Smooth muscle cell (in vitro differentiated cells): Measurements from ENCODE around the gene CALD1. TPM values are rescaled to one million over a fixed set of nuclear protein-coding genes. Genes with fewer than 3 reads are reported as not detected.

Experiments used
- DNase-seq: peaks from one replicate; lab custom pipeline; 2025; ENCODE audit not compliant: unreplicated experiment; lab: John Stamatoyannopoulos, UW
- H2AFZ ChIP-seq: fragments of 200-600 bp; sonication (generic); 2 replicates; pipeline ENCODE4 v1.6.0; 2016; ENCODE audit warnings: antibody characterized with exemption, low read depth, mild to moderate bottlenecking
- H3F3A ChIP-seq: fragments of 200-600 bp; sonication (generic); 2 replicates; pipeline ENCODE4 v1.6.0; 2017; ENCODE audit warnings: antibody characterized with exemption, low read depth
- H3K27ac ChIP-seq: fragments of 200-600 bp; sonication (generic); 2 replicates; pipeline ENCODE4 v1.5.1; 2016; ENCODE audit warnings: low read depth, mild to moderate bottlenecking
- H3K27me3 ChIP-seq: fragments of 200-600 bp; sonication (generic); 2 replicates; pipeline ENCODE4 v1.6.1; 2016; ENCODE audit warnings: low read depth, mild to moderate bottlenecking
- H3K36me3 ChIP-seq: fragments of 200-600 bp; sonication (generic); 2 replicates; pipeline ENCODE4 v1.5.1; 2016; ENCODE audit warnings: low read depth
- H3K4me1 ChIP-seq: fragments of 200-600 bp; sonication (generic); 2 replicates; pipeline ENCODE4 v1.5.1; 2016; ENCODE audit warnings: low read depth
- H3K4me2 ChIP-seq: fragments of 200-600 bp; sonication (generic); 2 replicates; pipeline ENCODE4 v1.6.0; 2016; ENCODE audit warnings: mild to moderate bottlenecking
- H3K4me3 ChIP-seq: fragments of 200-600 bp; sonication (generic); 2 replicates; pipeline ENCODE4 v1.5.1; 2016; ENCODE audit warnings: mild to moderate bottlenecking
- H3K79me2 ChIP-seq: fragments of 200-600 bp; sonication (generic); 2 replicates; pipeline ENCODE4 v1.6.0; 2016; ENCODE audit warnings: low read depth, mild to moderate bottlenecking
- H3K9ac ChIP-seq: fragments of 200-600 bp; sonication (generic); 2 replicates; pipeline ENCODE4 v1.6.0; 2016; ENCODE audit warnings: low read depth
- H3K9me3 ChIP-seq: fragments of 200-600 bp; sonication (generic); replicated peaks from 2 replicates; pipeline ENCODE4 v1.5.1; 2016; ENCODE audit warnings: low read depth
- H4K20me1 ChIP-seq: fragments of 200-600 bp; sonication (generic); 2 replicates; pipeline ENCODE4 v1.6.0; 2016; ENCODE audit warnings: low read depth
- WGBS: methylation state at CpG from one replicate; pipeline ENCODE4 v1.1.7; 2016; ENCODE audit warnings: low lambda C conversion rate; 5-methylcytosine and 5-hydroxymethylcytosine counted together
- polyA plus RNA-seq: library from polyadenylated mRNA; unstranded; fragments of >200 nt; fragmentation: Nextera tagmentation; extraction: Ambion mirVana; gene quantifications from 2 replicates; pipeline ENCODE4 v1.2.1, GENCODE V29; 2016
- total RNA-seq: library from RNA; depleted of rRNA; stranded (reverse); fragments of >200 nt; gene quantifications from 2 replicates; pipeline ENCODE4 v1.2.3, GENCODE V29; 2014
- TF ChIP-seq, protein P1 (sequence below): fragments of 200-600 bp; sonication (generic); IDR thresholded peaks from 2 replicates; pipeline ENCODE4 v1.5.1; 2017; ENCODE audit warnings: borderline replicate concordance, mild to moderate bottlenecking, antibody characterized with exemption; ENCODE audit not compliant: insufficient read depth, poor library complexity, severe bottlenecking

Gene CALD1
- total and polyA plus RNA-seq, 2 experiments from 2014 or later, result 948 to 1,552 TPM

DNA sequence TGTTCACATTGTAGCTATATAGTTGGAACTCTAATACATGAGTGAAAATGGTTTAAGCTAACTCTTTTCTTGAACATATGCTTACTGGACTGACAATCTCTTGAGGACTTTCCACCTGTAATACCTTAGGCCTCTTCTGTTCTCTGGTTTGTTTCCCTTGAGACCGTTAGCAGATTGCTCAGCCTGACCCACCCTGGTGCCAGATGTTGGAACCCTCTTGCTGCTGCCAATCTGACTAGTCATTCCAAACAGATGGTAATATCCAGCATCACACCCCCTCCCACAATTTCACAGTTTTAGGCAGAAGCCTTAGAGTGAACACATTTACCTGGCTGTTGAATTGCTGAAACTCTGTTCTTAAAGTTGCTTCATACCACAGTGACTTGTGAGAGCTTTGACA lies 18.7 kb downstream of the CALD1 start:
- H4K20me1 ChIP-seq, result peaks cover 100% of the 10 kb centered on the region
- peaks cover 12% of the 10 kb centered on the region for H3K36me3 ChIP-seq
- WGBS, result 75% methylated on average over 1 of the region's 1 CpG

GRCh38 chr7:134799377-134799776 lies 19.9 kb downstream of the CALD1 start:
- Histone ChIP-seq H3K9ac (no peak overlapping the region), H3F3A (peaks cover 30% of the 10 kb centered on the region), H3K27ac (peak overlapping the region; percentile 92), H3K36me3 (peaks cover 12% of the 10 kb centered on the region), H4K20me1 (peaks cover 100% of the 10 kb centered on the region), H3K4me3 (no peak overlapping the region), H3K4me2 (peak overlapping the region; percentile 50), H2AFZ (no peak overlapping the region), H3K27me3 (no peaks in the 10 kb centered on the region), H3K9me3 (no peaks in the 10 kb centered on the region), H3K79me2 (peaks cover 100% of the 10 kb centered on the region), H3K4me1 (peaks cover 17% of the 10 kb centered on the region)
- WGBS, result 87% methylated on average over 5 of the region's 5 CpGs
- TF ChIP-seq, protein P1, sequence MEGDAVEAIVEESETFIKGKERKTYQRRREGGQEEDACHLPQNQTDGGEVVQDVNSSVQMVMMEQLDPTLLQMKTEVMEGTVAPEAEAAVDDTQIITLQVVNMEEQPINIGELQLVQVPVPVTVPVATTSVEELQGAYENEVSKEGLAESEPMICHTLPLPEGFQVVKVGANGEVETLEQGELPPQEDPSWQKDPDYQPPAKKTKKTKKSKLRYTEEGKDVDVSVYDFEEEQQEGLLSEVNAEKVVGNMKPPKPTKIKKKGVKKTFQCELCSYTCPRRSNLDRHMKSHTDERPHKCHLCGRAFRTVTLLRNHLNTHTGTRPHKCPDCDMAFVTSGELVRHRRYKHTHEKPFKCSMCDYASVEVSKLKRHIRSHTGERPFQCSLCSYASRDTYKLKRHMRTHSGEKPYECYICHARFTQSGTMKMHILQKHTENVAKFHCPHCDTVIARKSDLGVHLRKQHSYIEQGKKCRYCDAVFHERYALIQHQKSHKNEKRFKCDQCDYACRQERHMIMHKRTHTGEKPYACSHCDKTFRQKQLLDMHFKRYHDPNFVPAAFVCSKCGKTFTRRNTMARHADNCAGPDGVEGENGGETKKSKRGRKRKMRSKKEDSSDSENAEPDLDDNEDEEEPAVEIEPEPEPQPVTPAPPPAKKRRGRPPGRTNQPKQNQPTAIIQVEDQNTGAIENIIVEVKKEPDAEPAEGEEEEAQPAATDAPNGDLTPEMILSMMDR, result no peak
- DNase-seq, result no peak

More for the DNA sequence above, 18.7 kb downstream of the CALD1 start:
- no peaks in the 10 kb centered on the region for H3K27me3 ChIP-seq
- H3K9me3 ChIP-seq, result no peaks in the 10 kb centered on the region
- H2AFZ ChIP-seq, result no peak overlapping the region
- peak overlapping the region; percentile 92 for H3K27ac ChIP-seq
- DNase-seq, result no peak
- H3K4me2 ChIP-seq, result peak overlapping the region; percentile 50
- peaks cover 100% of the 10 kb centered on the region for H3K79me2 ChIP-seq
- no peak overlapping the region for H3K4me3 ChIP-seq
- TF ChIP-seq, protein P1, result no peak
- H3K9ac ChIP-seq, result no peak overlapping the region
- peaks cover 13% of the 10 kb centered on the region for H3K4me1 ChIP-seq
- peaks cover 30% of the 10 kb centered on the region for H3F3A ChIP-seq

DNA sequence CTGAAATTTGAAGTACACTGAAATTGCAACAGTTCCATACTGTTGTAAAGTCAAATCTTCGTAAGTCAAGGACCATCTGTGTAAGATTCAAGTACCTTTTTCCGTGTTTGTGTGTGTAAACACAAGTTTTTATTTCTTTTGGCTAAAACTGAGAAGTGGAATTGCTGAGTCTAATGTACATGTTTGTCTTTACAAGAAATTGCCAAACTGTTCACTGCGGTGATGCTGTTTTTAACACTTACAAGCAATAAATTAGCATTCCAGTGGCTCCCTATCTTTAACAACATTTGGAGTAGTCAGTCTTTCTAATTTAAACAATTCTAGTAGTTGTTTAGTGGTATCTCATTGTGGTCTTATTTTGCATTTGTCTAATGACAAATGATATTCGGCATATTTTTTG lies 23.3 kb downstream of the CALD1 start:
- H4K20me1 ChIP-seq, result peaks cover 100% of the 10 kb centered on the region
- TF ChIP-seq, protein P1, result no peak
- peak overlapping the region; percentile 54 for H3K4me2 ChIP-seq
- H3K9ac ChIP-seq, result no peak overlapping the region
- H3K79me2 ChIP-seq, result peaks cover 100% of the 10 kb centered on the region
- no peak overlapping the region for H2AFZ ChIP-seq
- 91% methylated on average over 4 of the region's 4 CpGs for WGBS
- no peak for DNase-seq
- H3K36me3 ChIP-seq, result peaks cover 15% of the 10 kb centered on the region
- H3K27me3 ChIP-seq, result no peaks in the 10 kb centered on the region
- peaks cover 22% of the 10 kb centered on the region for H3K4me1 ChIP-seq
- H3K4me3 ChIP-seq, result no peak overlapping the region
- peaks cover 17% of the 10 kb centered on the region for H3F3A ChIP-seq
- H3K9me3 ChIP-seq, result no peaks in the 10 kb centered on the region
- peak overlapping the region; percentile 70 for H3K27ac ChIP-seq

DNA sequence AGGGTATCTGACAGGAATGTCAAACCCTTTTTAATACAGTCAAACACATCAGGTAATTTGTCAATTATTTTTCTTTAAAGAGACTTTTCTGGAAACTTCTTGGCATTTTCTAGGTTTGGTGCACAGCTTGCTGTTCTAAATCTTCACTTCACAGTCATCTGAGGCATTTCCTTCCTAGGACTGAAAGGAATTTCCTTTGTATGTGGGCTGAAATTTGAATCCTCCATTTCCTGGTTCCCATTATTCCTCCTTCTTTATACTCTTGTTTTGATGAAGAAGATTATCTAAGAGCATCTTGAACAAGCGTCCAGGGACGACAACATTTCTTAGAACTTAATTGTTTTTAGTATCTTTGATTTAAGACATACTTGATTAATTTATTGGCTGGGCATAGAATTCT lies 24.9 kb downstream of the CALD1 start:
- TF ChIP-seq, protein P1, result no peak
- 53% methylated on average over 2 of the region's 2 CpGs for WGBS
- Histone ChIP-seq H3K36me3 (peaks cover 8% of the 10 kb centered on the region), H3K27ac (peak overlapping the region; percentile 70), H3K9me3 (no peaks in the 10 kb centered on the region), H3K4me1 (peaks cover 22% of the 10 kb centered on the region), H3K9ac (no peak overlapping the region), H2AFZ (no peak overlapping the region), H4K20me1 (peaks cover 100% of the 10 kb centered on the region), H3K27me3 (no peaks in the 10 kb centered on the region), H3F3A (peaks cover 17% of the 10 kb centered on the region), H3K79me2 (peaks cover 100% of the 10 kb centered on the region), H3K4me2 (peak overlapping the region; percentile 54), H3K4me3 (no peak overlapping the region)
- DNase-seq, result no peak
